ENCODE measurements around the gene GALNT7. TPM values are rescaled to one million over a fixed set of nuclear protein-coding genes. Genes with fewer than 3 reads are reported as not detected.

GALNT7 gene
- total RNA-seq, 1 donor from 2014 or later, result 63.9 TPM

DNA sequence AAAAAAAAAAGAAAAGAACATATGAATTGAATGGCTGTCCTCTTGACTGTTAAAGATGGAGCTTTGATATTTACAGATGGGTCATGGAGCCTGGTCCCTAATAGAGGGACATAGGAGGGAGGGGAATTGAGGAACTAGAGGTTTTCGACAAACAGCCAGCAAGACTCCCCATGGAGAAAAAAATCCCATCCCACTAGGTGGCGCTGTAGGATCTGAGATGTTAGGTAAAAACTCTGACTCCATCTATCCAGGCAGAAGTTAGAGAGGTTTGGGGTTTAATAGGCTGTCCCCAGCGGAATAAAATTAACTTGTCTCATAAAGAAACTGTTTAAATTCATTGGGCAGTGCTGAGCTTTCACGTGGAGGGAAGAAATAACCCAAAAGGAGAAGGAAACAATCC lies 119.7 kb downstream of the GALNT7 start:
- H3K27me3 Mint-ChIP-seq, result no peaks in the 10 kb centered on the region
- H3K9me3 Mint-ChIP-seq, result peaks cover 10% of the 10 kb centered on the region
- peaks cover 14% of the 10 kb centered on the region for H3K4me1 Mint-ChIP-seq (ENCODE audit: unreplicated experiment)
- H3K36me3 Mint-ChIP-seq, result peaks cover 9% of the 10 kb centered on the region
- peak overlapping the region; percentile 70 for H3K27ac Mint-ChIP-seq
- no peak overlapping the region for H3K4me3 Mint-ChIP-seq
- DNase-seq (ENCODE audit: extremely low spot score, unreplicated experiment), result no peak
- TF ChIP-seq, protein P1, sequence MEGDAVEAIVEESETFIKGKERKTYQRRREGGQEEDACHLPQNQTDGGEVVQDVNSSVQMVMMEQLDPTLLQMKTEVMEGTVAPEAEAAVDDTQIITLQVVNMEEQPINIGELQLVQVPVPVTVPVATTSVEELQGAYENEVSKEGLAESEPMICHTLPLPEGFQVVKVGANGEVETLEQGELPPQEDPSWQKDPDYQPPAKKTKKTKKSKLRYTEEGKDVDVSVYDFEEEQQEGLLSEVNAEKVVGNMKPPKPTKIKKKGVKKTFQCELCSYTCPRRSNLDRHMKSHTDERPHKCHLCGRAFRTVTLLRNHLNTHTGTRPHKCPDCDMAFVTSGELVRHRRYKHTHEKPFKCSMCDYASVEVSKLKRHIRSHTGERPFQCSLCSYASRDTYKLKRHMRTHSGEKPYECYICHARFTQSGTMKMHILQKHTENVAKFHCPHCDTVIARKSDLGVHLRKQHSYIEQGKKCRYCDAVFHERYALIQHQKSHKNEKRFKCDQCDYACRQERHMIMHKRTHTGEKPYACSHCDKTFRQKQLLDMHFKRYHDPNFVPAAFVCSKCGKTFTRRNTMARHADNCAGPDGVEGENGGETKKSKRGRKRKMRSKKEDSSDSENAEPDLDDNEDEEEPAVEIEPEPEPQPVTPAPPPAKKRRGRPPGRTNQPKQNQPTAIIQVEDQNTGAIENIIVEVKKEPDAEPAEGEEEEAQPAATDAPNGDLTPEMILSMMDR (conservative IDR thresholded peaks at IDR 0.05), result peak; percentile 70

DNA sequence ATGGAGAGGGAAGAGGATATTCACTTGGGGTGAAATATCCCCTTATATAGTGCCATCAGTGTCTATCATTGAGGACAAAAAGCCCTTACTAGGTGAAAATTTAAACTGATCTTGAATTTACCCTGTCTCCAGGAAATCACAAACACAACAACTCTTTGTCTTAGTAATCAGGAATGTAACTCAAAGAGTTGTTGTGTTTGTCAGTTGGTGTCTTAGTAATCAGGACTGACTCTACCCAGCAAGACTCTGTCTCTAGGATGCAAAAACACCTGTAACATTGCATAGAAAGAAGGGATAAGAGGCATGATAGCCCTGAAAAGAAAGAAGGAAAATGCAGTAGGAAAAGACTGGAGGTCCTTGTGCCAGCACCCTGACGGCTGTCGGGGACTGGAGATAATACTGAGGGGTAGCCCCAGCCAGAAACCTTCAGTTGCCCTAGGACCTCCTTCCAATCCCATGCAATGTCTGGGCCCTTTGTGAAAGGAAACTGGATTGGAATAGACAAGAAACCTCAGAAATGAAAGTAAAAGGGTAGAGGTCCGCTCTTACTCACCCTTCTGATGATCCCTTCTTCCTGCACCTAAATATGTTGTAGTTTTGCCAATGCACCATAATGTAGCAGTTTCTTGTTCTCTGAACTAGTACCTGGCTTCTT lies 120.2 kb downstream of the GALNT7 start:
- Mint-ChIP-seq H3K36me3 (peaks cover 9% of the 10 kb centered on the region), H3K27me3 (no peaks in the 10 kb centered on the region), H3K27ac (peak overlapping the region; percentile 70), H3K4me3 (peak overlapping the region; percentile 53), H3K9me3 (peaks cover 7% of the 10 kb centered on the region), H3K4me1 (ENCODE audit: unreplicated experiment) (peaks cover 14% of the 10 kb centered on the region)
- TF ChIP-seq, protein P1 (conservative IDR thresholded peaks at IDR 0.05), result no peak
- no peak for DNase-seq (ENCODE audit: extremely low spot score, unreplicated experiment)

DNA sequence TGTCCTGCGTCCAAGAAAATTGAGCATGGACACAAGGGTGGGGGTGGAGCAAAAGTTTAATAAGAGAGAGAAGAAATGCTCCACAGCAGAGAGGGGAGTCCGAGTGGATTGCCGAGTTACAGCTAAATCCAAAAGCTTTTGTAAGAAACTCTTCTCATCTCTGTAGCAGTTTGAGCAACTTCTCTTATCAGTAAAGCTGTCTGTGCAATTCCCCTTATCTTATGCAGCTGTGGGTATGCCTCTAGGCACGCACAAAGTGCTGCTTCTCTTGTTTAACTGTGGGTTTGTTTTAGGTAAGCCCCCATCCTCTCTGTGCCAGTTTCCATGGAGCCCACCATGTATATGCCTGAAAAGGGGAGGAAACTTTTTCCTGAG lies 120.7 kb downstream of the GALNT7 start:
- peak overlapping the region; percentile 43 for H3K27ac Mint-ChIP-seq
- H3K9me3 Mint-ChIP-seq, result peaks cover 4% of the 10 kb centered on the region
- peak overlapping the region; percentile 53 for H3K4me3 Mint-ChIP-seq
- DNase-seq (ENCODE audit: extremely low spot score, unreplicated experiment), result no peak
- TF ChIP-seq, protein P1 (conservative IDR thresholded peaks at IDR 0.05), result no peak
- peaks cover 9% of the 10 kb centered on the region for H3K36me3 Mint-ChIP-seq
- H3K27me3 Mint-ChIP-seq, result no peaks in the 10 kb centered on the region
- peaks cover 14% of the 10 kb centered on the region for H3K4me1 Mint-ChIP-seq (ENCODE audit: unreplicated experiment)

DNA sequence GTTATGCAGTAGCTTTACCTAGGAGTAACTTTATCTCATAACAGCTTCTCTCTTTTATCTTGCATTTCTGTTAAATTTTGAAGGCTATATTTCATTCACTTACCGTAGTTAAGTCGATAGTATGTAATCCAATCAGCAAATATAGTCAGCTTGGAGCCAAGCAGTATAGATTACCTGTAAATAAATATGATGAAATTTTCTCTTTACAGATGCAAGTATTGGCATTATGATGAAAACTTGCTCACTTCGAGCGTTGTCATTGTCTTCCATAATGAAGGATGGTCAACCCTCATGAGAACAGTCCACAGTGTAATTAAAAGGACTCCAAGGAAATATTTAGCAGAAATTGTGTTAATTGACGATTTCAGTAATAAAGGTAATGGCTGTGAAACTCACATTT lies 123.3 kb downstream of the GALNT7 start:
- H3K4me1 Mint-ChIP-seq (ENCODE audit: unreplicated experiment), result peaks cover 14% of the 10 kb centered on the region
- H3K36me3 Mint-ChIP-seq, result peaks cover 10% of the 10 kb centered on the region
- TF ChIP-seq, protein P1 (conservative IDR thresholded peaks at IDR 0.05), result no peak
- H3K9me3 Mint-ChIP-seq, result peaks cover 4% of the 10 kb centered on the region
- no peaks in the 10 kb centered on the region for H3K27me3 Mint-ChIP-seq
- H3K27ac Mint-ChIP-seq, result no peak overlapping the region
- DNase-seq (ENCODE audit: extremely low spot score, unreplicated experiment), result no peak
- no peak overlapping the region for H3K4me3 Mint-ChIP-seq

DNA sequence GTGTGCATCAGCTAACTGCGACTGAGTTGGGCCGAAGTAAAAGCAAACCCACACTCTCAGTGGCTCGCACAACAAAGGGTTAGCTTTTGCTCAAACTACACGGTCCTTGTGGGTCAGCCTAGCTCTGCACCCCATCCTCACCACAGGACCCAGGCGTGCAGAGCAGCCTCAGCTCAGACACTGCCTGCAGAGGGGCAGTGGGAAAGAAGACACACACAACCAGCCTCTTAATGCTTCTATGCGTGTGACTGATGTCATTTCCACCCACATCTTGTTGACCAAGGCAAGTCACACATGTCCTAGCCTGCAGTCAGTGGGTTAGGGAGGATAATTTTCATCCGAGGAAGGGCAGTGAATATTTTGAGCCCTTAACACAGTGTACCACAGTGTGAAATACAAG lies 125.1 kb downstream of the GALNT7 start:
- no peaks in the 10 kb centered on the region for H3K9me3 Mint-ChIP-seq
- TF ChIP-seq, protein P1 (conservative IDR thresholded peaks at IDR 0.05), result no peak
- H3K4me3 Mint-ChIP-seq, result no peak overlapping the region
- H3K4me1 Mint-ChIP-seq (ENCODE audit: unreplicated experiment), result peaks cover 9% of the 10 kb centered on the region
- H3K27ac Mint-ChIP-seq, result no peak overlapping the region
- DNase-seq (ENCODE audit: extremely low spot score, unreplicated experiment), result no peak
- H3K36me3 Mint-ChIP-seq, result peaks cover 5% of the 10 kb centered on the region
- H3K27me3 Mint-ChIP-seq, result no peaks in the 10 kb centered on the region

All from type B pancreatic cell (in vitro differentiated cells).